ENCODE results near the gene ZNF385A. TPM values are rescaled to one million over a fixed set of nuclear protein-coding genes. Genes with fewer than 3 reads are reported as not detected.

ZNF385A gene
- total and polyA plus RNA-seq, 2 donors (not counting 3 experiments of a cell fraction or from before 2014, with no cell fraction given) = 1.6 to 7.9 TPM

- peak overlapping the region; percentile 65 to 97 (median 83) for H3K4me3 ChIP-seq (replicated peaks in 1 of 3; ENCODE audit: insufficient read depth in 1 of 3, low read depth in 1 of 3, low read length in 3 of 3)
- no peaks in the 10 kb centered on the region for H4K20me1 ChIP-seq (replicated peaks; ENCODE audit: control insufficient read depth, extremely low read depth, insufficient read depth, low read length)
- TF ChIP-seq POLR2AphosphoS5 (IDR thresholded peaks at IDR 0.05; ENCODE audit: insufficient read depth, low read depth, low read length) (peak; percentile 29), JUN (IDR thresholded peaks at IDR 0.05; ENCODE audit: borderline replicate concordance, insufficient read depth, insufficient read length, low read depth) (no peak), FOS (IDR thresholded peaks at IDR 0.05; ENCODE audit: borderline replicate concordance, insufficient read depth, low read length) (no peak)
- H3K4me2 ChIP-seq (ENCODE audit: insufficient read depth, low read length) = peak overlapping the region; percentile 90
- H2AFZ ChIP-seq (ENCODE audit: low read depth, low read length) = no peak overlapping the region
- BruUV-seq (replicated peaks) = no TSS peak
- no peaks in the 10 kb centered on the region for H3K27me3 ChIP-seq (ENCODE audit: control insufficient read depth in 2 of 2, insufficient read depth in 2 of 2, low read length in 2 of 2)
- peaks cover 7 to 9% of the 10 kb centered on the region in 2 experiments for H3K36me3 ChIP-seq (ENCODE audit: control insufficient read depth in 2 of 2, extremely low read depth in 1 of 2, insufficient read depth in 2 of 2, low read length in 2 of 2)
- no peak for FAIRE-seq
- peaks cover 73% of the 10 kb centered on the region for H3K79me2 ChIP-seq (ENCODE audit: control insufficient read depth, insufficient read depth, low read length)
- dilution Hi-C loops (cut with MboI; ENCODE audit: extremely low pct_ligation_motif_present, low sequenced_read_pairs) = no loop called here
- no peaks in the 10 kb centered on the region for H3K9me1 ChIP-seq (replicated peaks; ENCODE audit: control insufficient read depth, extremely low read depth, insufficient read depth, low read length)
- DNase-seq (ENCODE audit: low read depth, low spot score) = peak; percentile 43
- H3K9me3 ChIP-seq (replicated peaks; ENCODE audit: control insufficient read depth, insufficient read depth, low read length) = no peaks in the 10 kb centered on the region
- peak overlapping the region; percentile 79 for H3K27ac ChIP-seq (ENCODE audit: insufficient read depth, low read depth, low read length)
- intact Hi-C loops (cut with micrococcal nuclease) = no loop called here
- peaks cover 69% of the 10 kb centered on the region for H3K4me1 ChIP-seq (ENCODE audit: control insufficient read depth, extremely low read depth, insufficient read depth, low read length)
- ChIA-PET CTCF (interaction anchor here (1.3 to 11.8 kb wide), 6 partner anchors 9 to 21 kb away, joined by 3 to 221 read pairs (median 82); no protein-coding TSS in a partner anchor), POLR2A (interaction anchor here (1.4 to 8.7 kb wide), 3 partner anchors 10 to 22 kb away, joined by 5 to 60 read pairs (median 23); no protein-coding TSS in a partner anchor)
- peak overlapping the region; percentile 73 for H3K9ac ChIP-seq (replicated peaks; ENCODE audit: extremely low read depth, insufficient read depth, low read length)
Measured at GRCh38 chr12:54417712-54418440, 33.3 kb upstream of the ZNF385A start.

- FAIRE-seq (no peak), DNase-seq (ENCODE audit: low read depth, low spot score) (no peak)
- Histone ChIP-seq H3K4me1 (ENCODE audit: control insufficient read depth, extremely low read depth, insufficient read depth, low read length) (peaks cover 69% of the 10 kb centered on the region), H4K20me1 (replicated peaks; ENCODE audit: control insufficient read depth, extremely low read depth, insufficient read depth, low read length) (no peaks in the 10 kb centered on the region), H3K9ac (replicated peaks; ENCODE audit: extremely low read depth, insufficient read depth, low read length) (peak overlapping the region; percentile 73), H3K9me1 (replicated peaks; ENCODE audit: control insufficient read depth, extremely low read depth, insufficient read depth, low read length) (no peaks in the 10 kb centered on the region), H3K36me3 (ENCODE audit: control insufficient read depth in 2 of 2, extremely low read depth in 1 of 2, insufficient read depth in 2 of 2, low read length in 2 of 2) (peaks cover 9 to 10% of the 10 kb centered on the region in 2 experiments), H3K4me2 (ENCODE audit: insufficient read depth, low read length) (peak overlapping the region; percentile 98), H3K4me3 (replicated peaks in 1 of 3; ENCODE audit: insufficient read depth in 1 of 3, low read depth in 1 of 3, low read length in 3 of 3) (peak overlapping the region; percentile 65 to 97 (median 83)), H2AFZ (ENCODE audit: low read depth, low read length) (no peak overlapping the region), H3K27me3 (ENCODE audit: control insufficient read depth in 2 of 2, insufficient read depth in 2 of 2, low read length in 2 of 2) (no peaks in the 10 kb centered on the region), H3K27ac (ENCODE audit: insufficient read depth, low read depth, low read length) (peak overlapping the region; percentile 79), H3K79me2 (ENCODE audit: control insufficient read depth, insufficient read depth, low read length) (peaks cover 83% of the 10 kb centered on the region), H3K9me3 (replicated peaks; ENCODE audit: control insufficient read depth, insufficient read depth, low read length) (no peaks in the 10 kb centered on the region)
- dilution Hi-C loops (cut with MboI; ENCODE audit: extremely low pct_ligation_motif_present, low sequenced_read_pairs) = no loop called here
- TF ChIP-seq POLR2A (IDR thresholded peaks at IDR 0.05; ENCODE audit: low read depth, low read length) (peak; percentile 2), MYC (IDR thresholded peaks at IDR 0.05; ENCODE audit: low read depth, low read length) (no peak)
- TSS peak; percentile 21 for BruUV-seq (replicated peaks)
- intact Hi-C loops (cut with micrococcal nuclease) = no loop called here
- ChIA-PET POLR2A (interaction anchor here (0.7 to 8.7 kb wide), 3 partner anchors 11 to 137 kb away, joined by 3 to 60 read pairs (median 23); partner anchors contain the start of gene HNRNPA1), CTCF (interaction anchor here (1.3 to 11.8 kb wide), 7 partner anchors 10 to 38 kb away, joined by 3 to 221 read pairs (median 29); no protein-coding TSS in a partner anchor)
Measured at GRCh38 chr12:54416687-54417603, 32.4 kb upstream of the ZNF385A start.

Measured in endothelial cell of umbilical vein (primary cell).